Skeletal muscle satellite cell (primary cell): ENCODE data around the gene ZNF786.
"Not testable (repeated sequence)": the region's sequence is repeated elsewhere in the genome, so short reads cannot be mapped to it uniquely, and the experiment has no call there.

Experiments used
- H3K27me3 ChIP-seq: 2 replicates; pipeline ENCODE4 v1.7.0; 2013; ENCODE audit warnings: low read length; ENCODE audit not compliant: control insufficient read depth, insufficient read depth
- H3K36me3 ChIP-seq: 2 replicates; pipeline ENCODE4 v1.7.0; 2013; ENCODE audit warnings: mild to moderate bottlenecking, control low read depth, low read length; ENCODE audit not compliant: insufficient read depth
- H3K4me1 ChIP-seq: 2 replicates; pipeline ENCODE4 v1.7.0; 2013; ENCODE audit warnings: low read length; ENCODE audit not compliant: control insufficient read depth, insufficient read depth
- H3K4me2 ChIP-seq: 2 replicates; pipeline ENCODE4 v1.7.0; 2013; ENCODE audit warnings: mild to moderate bottlenecking, low read length
- H3K4me3 ChIP-seq: 2 replicates; pipeline ENCODE4 v1.7.0; 2013; ENCODE audit warnings: low read length
- H3K9ac ChIP-seq: 2 replicates; pipeline ENCODE4 v1.7.0; 2013; ENCODE audit warnings: mild to moderate bottlenecking, low read depth, low read length, moderate library complexity
- H3K9me3 ChIP-seq: replicated peaks from 2 replicates; pipeline ENCODE4 v1.7.0; 2013; ENCODE audit warnings: mild to moderate bottlenecking, control low read depth, low read length

ZNF786 gene

GRCh38 chr7:149104214-149104613 is 13.7 kb upstream of the ZNF786 start:
- H3K9me3 ChIP-seq = no peaks in the 10 kb centered on the region
- no peak overlapping the region for H3K9ac ChIP-seq

DNA sequence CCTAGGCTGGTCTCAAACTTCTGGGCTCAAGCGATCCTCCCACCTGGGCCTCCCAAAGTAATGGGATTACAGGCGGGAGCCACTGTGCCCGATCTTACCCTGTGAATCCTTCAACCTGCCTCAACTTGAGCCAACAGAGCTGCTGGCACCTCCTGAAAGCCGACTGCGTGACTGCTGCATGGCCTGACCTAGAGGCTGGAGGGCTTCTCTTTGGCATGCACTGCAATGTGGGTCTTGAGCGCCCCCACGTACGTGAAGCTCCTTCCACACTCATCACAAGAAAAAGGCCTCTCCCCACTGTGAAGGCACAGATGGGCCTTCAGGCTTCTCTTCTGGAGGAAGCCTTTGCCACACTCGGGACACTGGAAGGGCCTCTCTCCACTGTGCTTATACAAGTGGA is 12.9 kb upstream of the ZNF786 start:
- no peaks in the 10 kb centered on the region for H3K27me3 ChIP-seq
- peaks cover 8% of the 10 kb centered on the region for H3K36me3 ChIP-seq

More at GRCh38 chr7:149104214-149104613, 13.7 kb upstream of the ZNF786 start:
- Histone ChIP-seq H3K27me3 (no peaks in the 10 kb centered on the region), H3K4me2 (no peak overlapping the region), H3K36me3 (peaks cover 8% of the 10 kb centered on the region), H3K4me1 (no peaks in the 10 kb centered on the region), H3K4me3 (no peak overlapping the region)

DNA sequence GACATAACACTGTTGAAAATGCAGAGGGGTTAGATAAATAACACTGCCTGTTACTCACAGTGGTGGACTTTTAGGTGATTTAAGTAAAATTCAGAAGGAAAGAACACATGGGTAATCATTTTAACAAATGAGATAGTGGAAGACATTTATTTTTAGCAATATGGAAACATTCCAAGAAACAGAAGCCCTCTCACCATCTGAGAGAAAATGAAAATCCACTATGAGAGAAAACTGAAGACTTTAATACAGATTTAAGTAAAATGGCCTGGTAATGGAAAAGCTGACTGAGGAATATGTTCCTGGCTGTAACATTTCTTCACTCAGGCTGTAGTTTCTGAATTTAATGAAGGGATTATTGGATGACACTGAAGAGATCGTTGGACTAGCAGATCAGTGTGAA is 12.1 kb upstream of the ZNF786 start:
- H3K4me1 ChIP-seq = no peaks in the 10 kb centered on the region
- no peak overlapping the region for H3K4me3 ChIP-seq
- no peaks in the 10 kb centered on the region for H3K9me3 ChIP-seq
- H3K4me2 ChIP-seq = no peak overlapping the region
- H3K27me3 ChIP-seq = no peaks in the 10 kb centered on the region
- H3K36me3 ChIP-seq = peaks cover 8% of the 10 kb centered on the region
- H3K9ac ChIP-seq = no peak overlapping the region

More for the DNA sequence above, 12.9 kb upstream of the ZNF786 start:
- no peaks in the 10 kb centered on the region for H3K9me3 ChIP-seq
- H3K4me1 ChIP-seq = no peaks in the 10 kb centered on the region
- no peak overlapping the region for H3K9ac ChIP-seq
- no peak overlapping the region for H3K4me3 ChIP-seq
- no peak overlapping the region for H3K4me2 ChIP-seq

- no peaks in the 10 kb centered on the region for H3K4me1 ChIP-seq
- no peak overlapping the region for H3K4me2 ChIP-seq
- no peak overlapping the region for H3K4me3 ChIP-seq
- no peaks in the 10 kb centered on the region for H3K27me3 ChIP-seq
- no peaks in the 10 kb centered on the region for H3K9me3 ChIP-seq
- no peak overlapping the region for H3K9ac ChIP-seq
- peaks cover 8% of the 10 kb centered on the region for H3K36me3 ChIP-seq
Observed at GRCh38 chr7:149100821-149101220, 10.3 kb upstream of the ZNF786 start.

DNA sequence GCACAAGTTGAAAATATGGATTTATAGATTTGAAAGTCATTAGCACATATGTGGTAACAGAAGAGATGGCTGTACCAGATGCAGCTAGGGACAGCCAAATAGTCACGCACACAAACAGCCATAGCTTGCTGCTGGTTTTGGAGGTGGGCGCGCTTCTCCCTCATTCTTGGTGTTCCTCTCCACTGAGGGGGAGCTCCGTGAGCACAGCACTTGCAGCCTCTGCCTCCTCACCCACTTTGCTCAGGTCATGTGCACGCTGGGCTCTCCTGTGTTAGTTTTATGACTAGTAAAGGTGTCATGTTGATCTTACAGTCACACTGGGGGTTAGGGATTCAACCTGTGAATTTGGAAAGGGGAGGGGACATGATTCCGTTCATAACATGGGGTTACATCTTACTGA is 8.5 kb upstream of the ZNF786 start:
- Histone ChIP-seq H3K36me3 (no peaks in the 10 kb centered on the region), H3K9ac (no peak overlapping the region), H3K4me1 (no peaks in the 10 kb centered on the region), H3K4me3 (no peak overlapping the region), H3K9me3 (no peaks in the 10 kb centered on the region), H3K27me3 (no peaks in the 10 kb centered on the region), H3K4me2 (no peak overlapping the region)

- Histone ChIP-seq H3K9me3 (no peaks in the 10 kb centered on the region), H3K9ac (no peak overlapping the region), H3K36me3 (no peaks in the 10 kb centered on the region), H3K4me2 (no peak overlapping the region), H3K4me1 (no peaks in the 10 kb centered on the region), H3K27me3 (no peaks in the 10 kb centered on the region), H3K4me3 (no peak overlapping the region)
Observed at GRCh38 chr7:149097088-149097487, 6.6 kb upstream of the ZNF786 start.

- H3K4me2 ChIP-seq = no peak overlapping the region
- no peaks in the 10 kb centered on the region for H3K27me3 ChIP-seq
- H3K4me1 ChIP-seq = peaks cover 4% of the 10 kb centered on the region
- H3K9me3 ChIP-seq = no peaks in the 10 kb centered on the region
- no peaks in the 10 kb centered on the region for H3K36me3 ChIP-seq
- no peak overlapping the region for H3K4me3 ChIP-seq
- no peak overlapping the region for H3K9ac ChIP-seq
Observed at GRCh38 chr7:149093228-149093627, 2.7 kb upstream of the ZNF786 start.

DNA sequence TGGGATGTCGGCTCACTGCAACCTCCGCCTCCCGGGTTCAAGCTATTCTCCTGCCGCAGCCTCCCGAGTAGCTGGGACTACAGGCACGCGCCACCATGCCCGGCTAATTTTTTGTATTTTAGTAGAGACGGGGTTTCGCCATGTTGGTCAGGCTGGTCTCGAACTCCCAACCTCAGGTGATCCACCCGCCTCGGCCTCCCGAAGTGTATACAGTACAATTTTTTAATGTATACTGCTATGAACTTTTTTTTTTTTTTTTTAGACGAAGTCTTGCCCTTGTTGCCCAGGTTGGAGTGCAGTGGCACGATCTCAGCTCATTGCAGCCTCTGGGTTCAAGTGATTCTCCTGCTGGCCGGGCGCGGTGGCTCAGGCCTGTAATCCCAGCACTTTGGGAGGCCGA is 1.7 kb upstream of the ZNF786 start:
- H3K9me3 ChIP-seq, H3K9ac ChIP-seq, H3K36me3 ChIP-seq, H3K27me3 ChIP-seq, H3K4me1 ChIP-seq, H3K4me2 ChIP-seq, H3K4me3 ChIP-seq: not testable (repeated sequence)

GRCh38 chr7:149087376-149087775 is 3.1 kb downstream of the ZNF786 start:
- Histone ChIP-seq H3K4me1 (peaks cover 4% of the 10 kb centered on the region), H3K9ac (no peak overlapping the region), H3K27me3 (no peaks in the 10 kb centered on the region), H3K36me3 (no peaks in the 10 kb centered on the region), H3K9me3 (no peaks in the 10 kb centered on the region), H3K4me3 (no peak overlapping the region), H3K4me2 (no peak overlapping the region)

- no peaks in the 10 kb centered on the region for H3K36me3 ChIP-seq
- H3K9ac ChIP-seq = no peak overlapping the region
- no peak overlapping the region for H3K4me3 ChIP-seq
- no peaks in the 10 kb centered on the region for H3K9me3 ChIP-seq
- H3K4me1 ChIP-seq = no peaks in the 10 kb centered on the region
- no peaks in the 10 kb centered on the region for H3K27me3 ChIP-seq
- H3K4me2 ChIP-seq = no peak overlapping the region
Observed at GRCh38 chr7:149085866-149086265, 4.7 kb downstream of the ZNF786 start.

GRCh38 chr7:149084407-149084806 is 6.1 kb downstream of the ZNF786 start:
- Histone ChIP-seq H3K4me1 (no peaks in the 10 kb centered on the region), H3K27me3 (no peaks in the 10 kb centered on the region)

DNA sequence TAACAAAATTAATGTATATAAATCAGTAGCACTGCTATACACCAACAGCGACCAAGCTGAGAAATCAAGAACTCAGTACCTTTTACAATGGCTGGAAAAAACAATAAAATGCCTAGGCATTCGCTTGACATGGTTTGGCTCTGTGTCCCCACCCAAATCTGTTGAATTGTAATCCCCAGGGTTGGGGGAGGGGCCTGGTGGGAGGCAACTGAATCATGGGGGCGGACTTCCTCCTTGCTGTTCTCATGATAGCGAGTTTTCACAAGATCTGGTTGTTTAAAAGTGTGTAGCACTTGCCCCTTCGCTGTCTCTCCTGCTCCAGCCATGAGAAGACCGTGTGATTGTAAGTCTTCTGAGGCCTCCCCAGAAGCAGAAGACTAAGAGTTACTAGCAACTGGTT is 8.6 kb downstream of the ZNF786 start:
- H3K9ac ChIP-seq = no peak overlapping the region
- no peaks in the 10 kb centered on the region for H3K9me3 ChIP-seq
- H3K4me3 ChIP-seq = no peak overlapping the region
- H3K4me1 ChIP-seq = no peaks in the 10 kb centered on the region
- H3K36me3 ChIP-seq = peaks cover 7% of the 10 kb centered on the region
- H3K27me3 ChIP-seq = no peaks in the 10 kb centered on the region
- H3K4me2 ChIP-seq = no peak overlapping the region

More at GRCh38 chr7:149084407-149084806, 6.1 kb downstream of the ZNF786 start:
- Histone ChIP-seq H3K4me3 (no peak overlapping the region), H3K36me3 (peaks cover 7% of the 10 kb centered on the region), H3K4me2 (no peak overlapping the region), H3K9me3 (no peaks in the 10 kb centered on the region), H3K9ac (no peak overlapping the region)
